KMS-11 (cell line): ENCODE data around the gene MSANTD1.

Experiments
- H2AFZ ChIP-seq: fragments of 200-600 bp; sonication (generic); 2 replicates; pipeline ENCODE4 v1.6.1; 2016; ENCODE audit warnings: antibody characterized with exemption, mixed run types, low read depth
- H3K27ac ChIP-seq: fragments of 200-600 bp; sonication (generic); 2 replicates; pipeline ENCODE4 v1.6.1; 2016; ENCODE audit warnings: mild to moderate bottlenecking, mixed run types
- H3K27me3 ChIP-seq: fragments of 200-600 bp; sonication (generic); 2 replicates; pipeline ENCODE4 v1.6.1; 2017; ENCODE audit warnings: mild to moderate bottlenecking, low read depth, mixed run types, moderate library complexity; ENCODE audit not compliant: insufficient read depth
- H3K36me3 ChIP-seq: fragments of 200-600 bp; sonication (generic); 2 replicates; pipeline ENCODE4 v1.6.1; 2017; ENCODE audit warnings: mild to moderate bottlenecking, mixed run types; ENCODE audit not compliant: insufficient read depth
- H3K4me1 ChIP-seq: fragments of 200-600 bp; sonication (generic); 2 replicates; pipeline ENCODE4 v1.6.1; 2016; ENCODE audit warnings: mild to moderate bottlenecking, low read depth, mixed run types; ENCODE audit not compliant: poor library complexity, severe bottlenecking
- H3K4me2 ChIP-seq: fragments of 200-600 bp; sonication (generic); 2 replicates; pipeline ENCODE4 v1.7.0; 2016; ENCODE audit warnings: mild to moderate bottlenecking, mixed run types
- H3K4me3 ChIP-seq: fragments of 200-600 bp; sonication (generic); IDR thresholded peaks from 2 replicates; pipeline ENCODE4 v1.6.1; 2017; ENCODE audit warnings: low read depth, low read length, mixed read lengths; ENCODE audit not compliant: insufficient read depth
- H3K79me2 ChIP-seq: fragments of 200-600 bp; sonication (generic); 2 replicates; pipeline ENCODE4 v1.6.1; 2016; ENCODE audit warnings: low read depth, mixed run types; ENCODE audit not compliant: insufficient read depth
- H3K9ac ChIP-seq: fragments of 200-600 bp; sonication (generic); 2 replicates; pipeline ENCODE4 v1.6.1; 2016; ENCODE audit warnings: mild to moderate bottlenecking, mixed run types
- H4K20me1 ChIP-seq: fragments of 200-600 bp; sonication (generic); 2 replicates; pipeline ENCODE4 v1.6.1; 2016; ENCODE audit warnings: mild to moderate bottlenecking, mixed run types; ENCODE audit not compliant: insufficient read depth
- CTCF ChIP-seq: fragments of 200-600 bp; sonication (generic); conservative IDR thresholded peaks from 2 replicates; pipeline ENCODE4 v1.6.1; 2017; ENCODE audit warnings: low read depth, mild to moderate bottlenecking, antibody characterized with exemption, low read length, moderate library complexity, mixed read lengths

Gene MSANTD1

GRCh38 chr4:3240936-3241522, 7.9 kb upstream of the MSANTD1 start:
- H2AFZ ChIP-seq = no peak overlapping the region
- no peak overlapping the region for H3K4me3 ChIP-seq
- no peak for TF ChIP-seq CTCF
- no peaks in the 10 kb centered on the region for H3K79me2 ChIP-seq
- H3K4me2 ChIP-seq = peak overlapping the region; percentile 67
- no peaks in the 10 kb centered on the region for H3K27me3 ChIP-seq
- H3K4me1 ChIP-seq = peaks cover 36% of the 10 kb centered on the region
- H3K9ac ChIP-seq = no peak overlapping the region
- H4K20me1 ChIP-seq = no peaks in the 10 kb centered on the region
- H3K27ac ChIP-seq = no peak overlapping the region
- no peaks in the 10 kb centered on the region for H3K36me3 ChIP-seq

GRCh38 chr4:3241898-3242524, 6.9 kb upstream of the MSANTD1 start:
- H3K9ac ChIP-seq = no peak overlapping the region
- H3K36me3 ChIP-seq = no peaks in the 10 kb centered on the region
- peaks cover 32% of the 10 kb centered on the region for H3K4me1 ChIP-seq

GRCh38 chr4:3243136-3243780, 5.7 kb upstream of the MSANTD1 start:
- no peak overlapping the region for H3K4me2 ChIP-seq
- H2AFZ ChIP-seq = no peak overlapping the region
- no peak overlapping the region for H3K9ac ChIP-seq
- no peak overlapping the region for H3K27ac ChIP-seq
- no peak overlapping the region for H3K4me3 ChIP-seq
- no peaks in the 10 kb centered on the region for H3K36me3 ChIP-seq
- no peaks in the 10 kb centered on the region for H3K27me3 ChIP-seq
- TF ChIP-seq CTCF = no peak
- H3K79me2 ChIP-seq = no peaks in the 10 kb centered on the region
- peaks cover 20% of the 10 kb centered on the region for H3K4me1 ChIP-seq
- no peaks in the 10 kb centered on the region for H4K20me1 ChIP-seq

More at GRCh38 chr4:3241898-3242524, 6.9 kb upstream of the MSANTD1 start:
- no peak overlapping the region for H3K4me3 ChIP-seq
- no peak overlapping the region for H3K4me2 ChIP-seq
- no peaks in the 10 kb centered on the region for H3K79me2 ChIP-seq
- TF ChIP-seq CTCF = no peak
- H2AFZ ChIP-seq = no peak overlapping the region
- H3K27me3 ChIP-seq = no peaks in the 10 kb centered on the region
- H3K27ac ChIP-seq = no peak overlapping the region
- no peaks in the 10 kb centered on the region for H4K20me1 ChIP-seq

GRCh38 chr4:3244002-3244401, 5.0 kb upstream of the MSANTD1 start:
- TF ChIP-seq CTCF = no peak
- H3K79me2 ChIP-seq = no peaks in the 10 kb centered on the region
- H3K4me2 ChIP-seq = no peak overlapping the region
- H3K4me3 ChIP-seq = no peak overlapping the region
- no peak overlapping the region for H3K9ac ChIP-seq
- no peak overlapping the region for H2AFZ ChIP-seq
- no peaks in the 10 kb centered on the region for H3K27me3 ChIP-seq
- H3K4me1 ChIP-seq = peaks cover 19% of the 10 kb centered on the region
- H3K27ac ChIP-seq = no peak overlapping the region
- no peaks in the 10 kb centered on the region for H3K36me3 ChIP-seq
- no peaks in the 10 kb centered on the region for H4K20me1 ChIP-seq
